Neural progenitor cell (in vitro differentiated cells): ENCODE measurements around the gene P2RX7. TPM values are rescaled to one million over a fixed set of nuclear protein-coding genes. Genes with fewer than 3 reads are reported as not detected.
"Not testable (repeated sequence)": the region's sequence is repeated elsewhere in the genome, so short reads cannot be mapped to it uniquely, and the experiment has no call there.

Source experiments
- DNase-seq: peaks from one replicate; pipeline ENCODE4 v3.0.0-alpha.2; 2016; ENCODE audit warnings: low spot score
- H2AFZ ChIP-seq: fragments of 200-600 bp; sonication (generic); replicated peaks from 2 replicates; pipeline ENCODE4 v1.6.1; 2016; ENCODE audit warnings: antibody characterized with exemption
- H3F3A ChIP-seq: fragments of 200-600 bp; sonication (generic); 2 replicates; pipeline ENCODE4 v1.6.1; 2016; ENCODE audit warnings: antibody characterized with exemption, low read depth
- H3K27ac ChIP-seq: fragments of 200-600 bp; sonication (generic); 2 replicates; pipeline ENCODE4 v1.5.1; 2016; ENCODE audit warnings: mild to moderate bottlenecking
- H3K27me3 ChIP-seq: fragments of 200-600 bp; sonication (generic); 2 replicates; pipeline ENCODE4 v1.6.1; 2016; ENCODE audit warnings: mild to moderate bottlenecking, moderate library complexity
- H3K36me3 ChIP-seq: fragments of 200-600 bp; sonication (generic); 2 replicates; pipeline ENCODE4 v1.5.1; 2016
- H3K4me1 ChIP-seq: fragments of 200-600 bp; sonication (generic); 2 replicates; pipeline ENCODE4 v1.6.1; 2016; ENCODE audit warnings: mixed run types
- H3K4me2 ChIP-seq: fragments of 200-600 bp; sonication (generic); 2 replicates; pipeline ENCODE4 v1.6.1; 2016
- H3K4me3 ChIP-seq: fragments of 200-600 bp; sonication (generic); 2 replicates; pipeline ENCODE4 v1.5.1; 2016
- H3K79me2 ChIP-seq: fragments of 200-600 bp; sonication (generic); 2 replicates; pipeline ENCODE4 v1.6.1; 2016; ENCODE audit warnings: low read depth
- H3K9ac ChIP-seq: fragments of 200-600 bp; sonication (generic); 2 replicates; pipeline ENCODE4 v1.6.1; 2016
- H3K9me3 ChIP-seq: fragments of 200-600 bp; sonication (generic); 2 replicates; pipeline ENCODE4 v1.5.1; 2016; ENCODE audit warnings: low read depth
- H4K20me1 ChIP-seq: fragments of 200-600 bp; sonication (generic); 2 replicates; pipeline ENCODE4 v1.6.1; 2016; ENCODE audit warnings: low read depth
- H3K27ac Mint-ChIP-seq: 3 replicates; pipeline ENCODE4 v1.8.0; 2021; ENCODE audit warnings: mixed read lengths
- H3K27me3 Mint-ChIP-seq: 2 replicates; pipeline ENCODE4 v1.8.0; 2022; ENCODE audit warnings: low read depth, mild to moderate bottlenecking, inconsistent platforms, moderate library complexity, mixed read lengths; ENCODE audit not compliant: insufficient read depth
- H3K36me3 Mint-ChIP-seq: 3 replicates; pipeline ENCODE4 v1.8.0; 2021; ENCODE audit warnings: mixed read lengths
- H3K4me1 Mint-ChIP-seq: 3 replicates; pipeline ENCODE4 v1.8.0; 2021; ENCODE audit warnings: mixed read lengths
- H3K4me3 Mint-ChIP-seq: 3 replicates; pipeline ENCODE4 v1.8.0; 2021; ENCODE audit warnings: mild to moderate bottlenecking, moderate library complexity, mixed read lengths
- H3K9me3 Mint-ChIP-seq: 3 replicates; pipeline ENCODE4 v1.8.0; 2020; ENCODE audit warnings: mixed read lengths
- CTCF ChIP-seq: fragments of 200-600 bp; sonication (generic); IDR thresholded peaks from 2 replicates; pipeline ENCODE4 v1.5.1; 2017; ENCODE audit warnings: antibody characterized with exemption, mild to moderate bottlenecking
- EZH2 ChIP-seq: fragments of 200-600 bp; sonication (generic); IDR thresholded peaks from 2 replicates; pipeline ENCODE4 v1.6.1; 2017; ENCODE audit warnings: antibody characterized with exemption, mild to moderate bottlenecking, moderate library complexity
- EZH2phosphoT487 ChIP-seq: fragments of 200-600 bp; sonication (generic); IDR thresholded peaks from 2 replicates; pipeline ENCODE4 v1.6.1; 2017; ENCODE audit warnings: antibody characterized with exemption
- total RNA-seq: library from RNA; depleted of rRNA; stranded (reverse); fragments of >200 nt; gene quantifications from 2 replicates; pipeline ENCODE4 v1.2.3, GENCODE V29; 2015; ENCODE audit warnings: low replicate concordance

P2RX7 gene
- total RNA-seq, 1 donor from 2014 or later, result 0.71 TPM

- Histone ChIP-seq H3K9ac (no peak overlapping the region), H3K4me2 (no peak overlapping the region), H3K27ac (no peak overlapping the region), H3K9me3 (no peaks in the 10 kb centered on the region), H3K4me3 (no peak overlapping the region), H4K20me1 (no peaks in the 10 kb centered on the region), H3K4me1 (no peaks in the 10 kb centered on the region), H3K36me3 (no peaks in the 10 kb centered on the region), H3F3A (peaks cover 3% of the 10 kb centered on the region), H2AFZ (no peak overlapping the region), H3K79me2 (no peaks in the 10 kb centered on the region), H3K27me3 (no peaks in the 10 kb centered on the region)
- no peak for TF ChIP-seq CTCF
- no peak for TF ChIP-seq EZH2phosphoT487
- no peak for TF ChIP-seq EZH2
- Mint-ChIP-seq H3K27me3 (peaks cover 5% of the 10 kb centered on the region), H3K4me1 (peaks cover 3% of the 10 kb centered on the region), H3K4me3 (no peak overlapping the region), H3K9me3 (no peaks in the 10 kb centered on the region), H3K36me3 (peaks cover 3% of the 10 kb centered on the region), H3K27ac (no peak overlapping the region)
- DNase-seq, result no peak
Measured at GRCh38 chr12:121227294-121227693, 94.6 kb downstream of the P2RX7 start.

GRCh38 chr12:121228919-121229665, 96.4 kb downstream of the P2RX7 start:
- DNase-seq, result no peak
- Mint-ChIP-seq H3K4me1 (peaks cover 3% of the 10 kb centered on the region), H3K4me3 (no peak overlapping the region), H3K9me3 (no peaks in the 10 kb centered on the region), H3K27me3 (peaks cover 5% of the 10 kb centered on the region), H3K36me3 (peaks cover 5% of the 10 kb centered on the region), H3K27ac (no peak overlapping the region)
- H2AFZ ChIP-seq, result no peak overlapping the region
- H3K36me3 ChIP-seq, result no peaks in the 10 kb centered on the region
- TF ChIP-seq EZH2phosphoT487, result no peak
- TF ChIP-seq EZH2, result no peak
- no peak for TF ChIP-seq CTCF
- no peaks in the 10 kb centered on the region for H3K9me3 ChIP-seq
- H3K27ac ChIP-seq, result no peak overlapping the region
- H3K4me2 ChIP-seq, result no peak overlapping the region
- H3F3A ChIP-seq, result peaks cover 3% of the 10 kb centered on the region
- no peak overlapping the region for H3K4me3 ChIP-seq
- no peaks in the 10 kb centered on the region for H3K79me2 ChIP-seq
- no peaks in the 10 kb centered on the region for H3K27me3 ChIP-seq
- H4K20me1 ChIP-seq, result no peaks in the 10 kb centered on the region
- H3K4me1 ChIP-seq, result no peaks in the 10 kb centered on the region
- no peak overlapping the region for H3K9ac ChIP-seq

DNA sequence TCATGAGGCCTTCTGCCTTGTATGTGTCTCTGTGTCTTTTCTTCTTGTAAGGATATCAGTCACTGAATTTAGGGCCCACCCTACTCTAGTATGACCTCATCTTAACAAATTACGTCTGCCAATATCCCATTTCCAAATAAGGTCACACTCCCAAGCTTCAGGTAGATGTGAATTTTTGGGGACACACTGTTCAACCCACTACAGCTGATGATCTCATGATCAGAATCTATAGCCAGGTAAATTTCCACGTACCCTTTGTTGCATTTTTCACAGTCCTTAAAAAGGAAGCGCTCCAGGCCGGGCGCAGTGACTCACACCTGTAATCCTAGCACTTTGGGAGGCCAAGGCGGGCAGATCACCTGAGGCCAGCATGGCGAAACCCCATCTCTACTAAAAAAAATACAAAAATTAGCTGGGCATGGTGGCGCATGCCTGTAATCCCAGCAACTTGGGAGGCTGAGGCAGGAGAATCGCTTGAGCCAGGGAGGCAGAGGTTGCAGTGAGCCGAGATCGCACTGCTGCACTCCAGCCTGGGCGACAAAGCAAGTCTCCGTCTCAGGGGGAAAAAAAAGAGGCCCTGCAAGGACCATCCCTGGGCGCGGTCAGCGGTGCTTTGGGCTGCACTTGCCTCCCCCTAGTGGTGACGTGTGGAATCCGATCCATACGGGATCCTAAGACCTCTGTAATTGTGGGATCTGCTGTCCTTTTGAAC, 97.3 kb downstream of the P2RX7 start:
- not testable (repeated sequence) for H3K4me3 ChIP-seq, H3K4me1 ChIP-seq, H3K27me3 ChIP-seq, H4K20me1 ChIP-seq, H3K4me1 Mint-ChIP-seq, H3K27ac Mint-ChIP-seq, H3K4me2 ChIP-seq, H3K27me3 Mint-ChIP-seq, H3K36me3 ChIP-seq, H3K9me3 Mint-ChIP-seq, H3K9me3 ChIP-seq, H3K4me3 Mint-ChIP-seq, H3K36me3 Mint-ChIP-seq, H3K27ac ChIP-seq, H3K9ac ChIP-seq, H3F3A ChIP-seq, H3K79me2 ChIP-seq, H2AFZ ChIP-seq
- DNase-seq, result peak; percentile 92
- TF ChIP-seq CTCF, result peak; percentile 98
